HK-2 (cell line): ENCODE data around the gene RPS28.
A peak's percentile ranks its signal among the peaks of the same experiment; 100 is the strongest.
"Not testable (repeated sequence)": the region's sequence is repeated elsewhere in the genome, so short reads cannot be mapped to it uniquely, and the experiment has no call there.

Source experiments
- DNase-seq: peaks from one replicate; pipeline ENCODE4 v3.0.0-alpha.2; 2018; ENCODE audit not compliant: unreplicated experiment

Gene RPS28

DNA sequence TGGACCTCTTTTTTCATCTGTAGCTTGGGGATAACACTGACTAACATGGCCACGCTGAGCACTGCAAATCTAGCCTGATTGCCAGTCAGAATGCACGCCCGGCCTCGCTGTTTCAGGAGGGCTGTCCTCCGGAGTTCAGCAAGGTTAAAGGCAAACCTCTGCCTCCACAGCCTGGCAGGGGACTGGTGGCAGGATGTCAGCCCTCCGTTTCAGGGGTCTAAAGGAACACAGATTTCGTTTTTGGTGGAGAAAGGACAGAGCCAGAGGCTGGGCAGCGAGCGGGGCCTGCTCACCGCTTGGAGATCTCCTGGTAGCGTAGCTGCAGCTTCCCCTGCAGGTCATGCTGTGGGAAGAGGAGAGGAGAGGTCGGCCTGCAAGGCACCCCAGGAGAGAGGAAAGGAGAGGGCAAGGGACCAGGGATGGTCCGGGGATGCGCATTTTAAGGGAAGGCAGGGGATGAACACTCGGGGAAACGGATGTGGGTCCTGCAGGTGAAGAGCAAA, 681 bp upstream of the RPS28 start:
- peak; percentile 38 for DNase-seq

GRCh38 chr19:8321986-8322637, 816 bp downstream of the RPS28 start:
- DNase-seq: no peak

DNA sequence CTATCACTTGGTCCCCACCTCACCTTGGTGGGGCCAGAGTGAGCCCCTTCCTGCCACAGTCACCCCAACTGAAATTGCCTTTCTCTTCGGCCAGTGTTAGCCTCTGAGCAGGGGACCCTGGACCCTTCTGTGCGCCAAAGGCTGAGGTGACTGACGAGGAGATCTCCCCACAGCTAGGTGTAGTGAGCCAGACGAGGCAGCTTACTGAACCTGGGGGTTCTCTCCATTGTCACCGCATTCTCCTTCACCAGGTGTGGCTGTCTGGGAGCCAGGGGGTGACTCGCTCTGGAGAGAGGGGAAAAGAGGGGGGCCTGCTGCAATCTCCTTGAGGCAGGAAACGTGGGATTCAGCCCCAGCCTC, 1.3 kb downstream of the RPS28 start:
- no peak for DNase-seq

- no peak for DNase-seq
Measured at GRCh38 chr19:8323781-8324185, 2.5 kb downstream of the RPS28 start.

DNA sequence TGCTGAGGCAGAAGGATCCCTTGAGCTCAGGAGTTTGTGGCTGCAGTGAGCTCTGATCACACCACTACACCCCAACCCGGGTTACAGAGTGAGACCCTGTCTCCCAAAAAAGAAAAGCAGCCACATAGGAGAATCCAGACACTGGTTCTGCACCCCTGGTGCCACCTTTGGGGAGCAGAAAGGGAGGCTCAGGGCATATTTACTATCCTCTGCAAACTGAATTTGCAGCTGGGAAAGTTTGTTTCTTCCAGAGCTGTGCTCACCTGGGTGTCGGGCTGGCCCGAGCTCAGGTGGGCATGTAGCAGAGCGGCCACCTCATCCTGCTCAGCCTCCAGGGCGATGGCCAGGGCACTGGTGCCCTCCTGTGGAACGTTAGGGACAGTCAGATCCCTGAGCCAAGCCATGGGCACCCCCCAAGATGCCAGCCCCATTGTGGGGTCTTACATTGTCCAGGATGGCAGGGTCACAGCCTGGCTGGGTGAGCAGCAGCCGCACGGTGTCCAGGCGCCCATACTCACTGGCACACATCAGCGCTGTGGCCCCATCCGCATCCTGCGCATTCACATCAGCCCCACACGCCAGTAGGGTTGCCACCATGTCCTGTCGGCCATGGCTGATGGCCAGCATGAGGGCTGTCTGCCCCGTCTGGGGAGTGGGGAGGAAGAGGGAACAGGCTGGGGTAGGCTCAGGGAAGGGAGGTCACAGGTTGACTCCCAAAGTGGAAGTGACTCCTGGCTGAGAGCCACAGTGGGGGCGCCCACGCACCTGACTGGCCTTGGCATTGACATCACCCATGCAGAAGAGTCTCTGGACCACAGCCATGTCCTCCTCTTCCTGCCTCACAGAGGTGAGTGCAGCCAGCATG, 3.1 kb downstream of the RPS28 start:
- peak; percentile 28 for DNase-seq

DNA sequence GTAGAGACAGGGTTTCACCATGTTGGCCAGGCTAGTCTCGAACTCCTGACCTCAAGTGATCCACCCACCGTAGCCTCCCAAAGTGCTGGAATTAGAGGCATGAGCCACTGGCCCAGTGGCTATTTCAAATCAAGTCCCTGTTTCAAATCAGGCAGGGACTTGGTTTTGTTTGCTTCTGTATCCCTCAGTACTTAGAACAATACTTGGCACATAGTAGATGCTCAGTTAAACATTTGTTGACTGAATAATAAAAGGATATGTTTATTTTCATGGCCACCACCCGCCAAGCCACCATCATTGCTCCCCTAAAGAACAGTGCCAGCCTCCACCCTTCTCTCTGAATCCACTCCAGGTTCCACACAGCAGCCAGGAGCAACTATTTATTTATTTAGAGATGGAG, 4.2 kb downstream of the RPS28 start:
- no peak for DNase-seq

DNA sequence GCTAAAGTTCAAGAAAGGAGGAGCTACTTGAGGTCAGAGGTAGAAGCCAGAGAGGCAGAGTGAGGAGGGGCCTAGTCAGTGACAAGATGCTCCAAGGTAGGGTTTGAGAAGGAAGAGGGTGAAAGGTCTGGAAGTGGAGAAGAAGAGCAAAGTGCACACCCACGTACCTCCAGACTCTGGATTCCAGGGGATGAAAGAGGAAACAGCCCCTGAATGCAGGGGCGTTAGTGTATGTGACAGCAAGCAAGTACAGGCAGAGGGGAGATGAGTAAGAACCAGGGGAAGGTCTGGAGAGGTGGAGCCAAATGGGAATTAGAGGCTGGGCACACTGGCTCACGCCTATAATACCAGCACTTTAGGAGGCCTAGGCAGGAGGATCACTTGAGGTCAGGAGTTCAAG, 8.7 kb downstream of the RPS28 start:
- DNase-seq: no peak

DNA sequence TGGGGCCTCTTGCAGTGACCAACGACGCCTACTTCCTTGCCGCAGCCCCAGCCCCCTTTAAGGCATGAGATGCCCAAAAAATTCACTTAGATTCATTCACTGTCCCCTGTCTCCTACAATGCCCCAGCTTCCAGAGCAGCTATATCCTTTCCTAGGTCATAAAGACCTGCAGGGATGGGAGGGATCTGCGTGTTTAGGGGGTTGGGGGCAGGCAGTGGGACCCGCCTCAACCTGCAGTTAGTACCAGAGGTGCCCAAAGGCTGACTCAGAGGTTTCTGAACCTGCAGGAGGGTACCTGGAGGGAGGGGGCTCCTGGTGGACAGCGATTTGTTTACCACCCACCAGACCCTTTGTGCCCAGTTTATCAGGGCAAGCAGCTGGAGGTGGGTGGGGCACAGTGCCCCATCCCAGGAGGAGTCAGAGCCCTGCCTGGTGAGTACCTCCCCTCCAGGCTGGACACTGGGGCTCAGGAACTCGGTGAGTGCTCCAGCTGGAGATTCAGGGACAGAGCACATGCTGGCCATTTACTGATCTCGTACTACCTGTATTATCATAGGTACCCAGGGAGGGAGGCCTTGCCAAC, 10.1 kb downstream of the RPS28 start:
- no peak for DNase-seq

DNA sequence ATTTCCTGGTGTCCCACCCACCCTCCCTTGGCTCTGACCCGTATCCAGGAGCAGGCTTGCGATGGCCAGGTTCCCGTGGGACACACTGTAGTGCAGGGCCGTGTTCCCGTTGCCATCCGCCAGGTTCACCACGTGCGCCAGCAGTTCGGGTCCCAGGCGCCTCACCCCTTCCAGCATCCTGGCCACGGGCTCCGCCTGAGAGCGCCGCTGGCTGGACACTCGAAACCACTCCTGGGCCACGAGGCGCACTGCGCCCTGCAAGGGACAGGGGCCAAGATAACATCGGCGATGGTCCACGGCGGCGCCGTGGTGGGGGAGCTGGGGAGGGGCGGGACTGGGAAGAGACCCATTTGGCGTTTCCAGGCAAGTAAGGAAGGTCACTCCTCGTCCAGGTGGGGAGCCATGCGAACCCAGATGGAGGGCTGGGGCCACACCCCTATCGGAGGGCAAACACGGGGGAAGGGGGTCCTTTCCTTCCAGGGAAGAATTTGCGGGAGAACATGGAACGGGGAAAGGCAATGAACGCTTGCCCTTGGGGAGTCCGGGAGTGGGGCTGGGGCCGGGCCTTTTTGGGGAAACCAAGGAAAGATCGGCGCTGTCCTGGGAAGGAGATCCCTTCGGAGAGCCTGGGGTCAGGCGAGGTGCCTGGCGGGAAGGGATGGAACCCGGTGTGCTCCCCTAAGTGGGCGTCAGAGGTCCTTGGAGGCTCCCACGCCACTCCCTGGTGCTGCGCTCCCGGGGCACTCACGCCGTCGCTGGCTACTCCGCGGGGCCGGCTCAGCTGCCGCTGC, 11.9 kb downstream of the RPS28 start:
- no peak for DNase-seq

DNA sequence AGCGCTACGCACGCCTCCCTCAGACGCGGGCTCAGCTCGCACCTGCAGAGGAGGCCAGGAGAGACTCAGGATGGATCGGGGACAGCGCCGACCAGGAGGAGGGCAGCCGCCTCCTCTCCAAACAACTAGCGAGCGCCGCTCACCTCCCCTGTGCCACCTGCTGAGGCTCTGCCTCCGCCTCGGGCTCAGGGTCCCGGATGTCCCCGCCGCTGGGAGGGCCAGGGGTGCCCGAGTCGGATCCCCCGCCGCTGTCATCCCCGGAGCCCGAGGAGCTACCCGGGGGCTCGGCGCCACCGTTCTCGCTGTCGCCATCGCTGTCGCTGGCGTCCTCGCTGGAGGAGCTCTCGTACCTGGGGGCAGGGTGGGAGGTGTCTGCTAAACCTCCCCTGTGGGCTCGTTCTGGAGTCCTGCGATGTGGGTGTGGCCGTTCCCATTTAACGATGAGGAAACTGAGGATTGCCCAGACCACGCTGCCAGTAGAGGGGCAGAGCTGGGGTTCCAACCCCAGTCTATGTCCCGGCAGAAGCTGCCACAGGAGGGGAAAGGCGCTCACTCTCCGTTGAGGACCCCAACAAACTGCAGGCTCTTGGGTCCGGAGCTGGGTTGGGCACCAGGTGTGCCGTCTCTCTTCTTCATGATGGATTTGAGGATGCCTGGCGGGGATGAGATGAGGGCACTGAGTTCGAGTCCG, 12.6 kb downstream of the RPS28 start:
- no peak for DNase-seq

DNA sequence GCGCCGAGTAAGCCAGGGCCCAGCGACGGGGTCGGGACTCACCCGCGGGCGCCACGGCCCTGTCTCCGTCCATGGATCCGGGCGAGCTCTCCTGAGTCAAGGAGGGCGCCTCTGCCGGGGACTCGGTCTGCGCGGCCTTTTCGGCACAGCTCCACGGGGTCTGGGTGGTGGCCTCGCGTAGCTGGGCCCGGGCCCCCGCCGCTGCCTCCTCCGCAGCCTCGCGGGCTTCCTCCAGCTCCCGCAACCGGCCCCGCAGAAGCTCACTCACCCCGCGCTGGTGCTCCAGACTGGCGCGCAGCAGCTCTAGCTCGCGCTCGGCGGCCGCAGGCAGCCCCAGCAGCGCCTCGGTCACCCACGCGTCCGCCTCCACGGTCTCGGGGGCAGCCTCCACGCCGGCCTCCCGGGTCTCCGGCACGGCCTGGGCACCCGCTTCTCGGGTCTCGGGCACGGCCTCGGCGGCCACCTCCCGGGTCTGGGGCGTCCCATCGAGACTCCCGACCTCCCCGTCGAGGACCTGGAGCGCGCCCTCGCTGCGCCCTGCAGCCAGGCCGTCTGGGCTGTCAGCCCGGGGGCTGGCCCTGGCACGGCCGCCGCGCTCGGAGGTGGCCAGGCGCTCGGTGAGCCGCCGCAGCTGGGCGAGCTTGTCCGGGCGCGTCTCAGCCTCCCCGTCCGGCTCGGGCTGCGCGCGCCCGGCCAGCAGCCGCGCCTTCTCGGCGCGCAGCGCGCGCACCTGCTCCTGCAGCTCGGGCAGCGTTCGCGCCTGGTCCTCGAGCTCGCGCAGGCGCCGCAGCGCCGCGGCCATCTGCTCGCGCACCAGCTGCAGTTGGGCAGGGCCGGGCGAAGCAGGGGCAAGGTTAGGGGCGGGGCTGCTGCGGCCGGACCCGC, 13.4 kb downstream of the RPS28 start:
- peak; percentile 62 for DNase-seq

GRCh38 chr19:8335343-8336071, 14.2 kb downstream of the RPS28 start:
- DNase-seq: no peak

DNA sequence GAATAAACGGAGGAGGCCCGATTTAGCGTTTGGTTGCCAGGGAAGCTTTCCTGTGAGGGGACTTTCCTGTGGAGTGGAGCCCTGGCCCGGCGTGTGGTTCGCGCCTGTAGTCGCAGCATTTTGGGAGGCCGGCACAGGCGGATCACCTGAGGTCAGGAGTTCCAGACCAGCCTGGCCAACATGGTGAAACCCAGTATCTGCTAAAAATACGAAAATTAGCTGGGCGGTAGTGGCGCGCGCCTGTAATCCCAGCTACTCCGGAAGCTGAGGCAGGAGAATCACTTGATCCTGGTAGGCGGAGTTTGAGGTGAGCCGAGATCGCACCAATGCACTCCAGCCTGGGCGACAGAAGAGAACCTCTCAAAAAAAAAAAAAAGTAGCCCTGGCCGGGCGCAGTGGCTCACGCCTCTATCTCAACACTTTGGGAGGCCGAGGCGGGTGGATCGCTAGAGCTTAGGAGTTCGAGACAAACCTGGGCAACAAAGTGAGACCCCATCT, 14.8 kb downstream of the RPS28 start:
- DNase-seq: no peak

GRCh38 chr19:8336660-8337059, 15.4 kb downstream of the RPS28 start:
- DNase-seq: no peak

- DNase-seq: no peak
Measured at GRCh38 chr19:8337728-8338127, 16.4 kb downstream of the RPS28 start.

DNA sequence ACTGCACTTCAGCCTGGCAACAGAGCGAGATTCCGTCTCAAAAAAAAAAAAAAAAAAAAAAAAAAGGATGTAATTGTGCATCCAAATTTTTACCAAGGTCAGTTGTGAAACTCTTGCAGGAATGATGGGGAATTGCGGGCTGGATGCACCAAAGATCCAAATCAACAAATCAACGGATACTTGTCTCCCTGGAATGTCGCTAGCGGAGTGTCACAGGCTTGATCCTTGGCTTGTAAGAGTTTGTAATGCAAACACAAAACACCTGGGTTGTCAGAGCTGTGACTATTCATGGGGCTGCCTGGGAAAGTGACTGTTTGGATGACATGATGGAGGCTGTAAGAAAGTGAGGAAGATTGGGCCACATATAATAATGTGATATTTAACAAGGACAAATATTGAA, 17.5 kb downstream of the RPS28 start:
- no peak for DNase-seq

DNA sequence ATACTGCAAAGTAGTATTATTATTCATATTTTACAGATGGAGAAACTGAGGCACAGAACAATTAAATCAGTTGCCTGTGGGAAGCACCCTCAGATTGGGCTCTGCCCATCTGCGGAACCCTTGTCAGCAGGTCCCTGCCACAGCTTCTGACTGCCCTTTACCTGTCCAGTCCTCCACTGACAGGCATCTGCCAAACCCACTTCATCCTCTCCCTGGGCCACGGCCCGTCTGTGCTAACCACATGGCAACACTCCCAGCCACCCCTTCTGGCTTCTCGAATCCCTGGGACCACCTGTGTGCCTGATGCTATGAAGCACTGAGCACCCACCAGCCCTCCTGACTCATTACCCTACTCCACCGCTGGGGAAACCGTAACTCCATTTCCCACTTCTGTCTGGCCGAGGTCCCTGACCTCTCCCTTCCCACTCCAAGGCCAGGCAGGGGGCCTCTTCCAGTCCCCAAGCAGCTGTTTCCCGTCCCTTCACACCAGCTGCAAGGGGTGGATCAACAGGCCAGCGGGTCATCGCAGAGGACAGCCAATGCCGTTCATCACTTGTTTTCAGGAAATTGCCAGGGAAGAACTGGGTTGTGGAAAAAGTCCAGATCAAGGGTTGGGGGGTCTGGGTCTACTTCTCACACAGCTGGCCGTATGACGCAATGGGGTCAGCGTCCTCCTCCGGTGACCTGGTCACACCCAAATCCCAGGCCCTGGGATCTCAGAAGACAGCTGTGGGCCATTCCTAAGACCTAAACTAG, 19.2 kb downstream of the RPS28 start:
- no peak for DNase-seq

DNA sequence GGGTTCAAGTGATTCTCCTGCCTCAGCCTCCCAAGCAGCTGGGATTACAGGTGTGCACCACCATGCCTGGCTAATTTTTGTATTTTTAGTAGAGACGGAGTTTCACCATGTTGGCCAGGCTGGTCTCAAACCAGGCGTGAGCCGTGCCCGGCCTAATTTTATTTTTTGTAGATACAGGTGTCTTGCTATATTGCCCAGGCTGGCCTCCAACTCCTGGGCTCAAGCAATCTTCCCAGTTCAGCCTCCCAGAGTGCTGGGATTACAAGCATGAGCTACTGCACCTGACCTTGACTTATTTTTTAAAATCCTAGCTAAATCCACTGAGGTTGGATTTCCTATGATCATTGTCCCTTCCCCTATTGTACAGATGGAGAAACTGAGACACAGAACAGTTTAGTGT, 20.2 kb downstream of the RPS28 start:
- not testable (repeated sequence) for DNase-seq

- no peak for DNase-seq
Measured at GRCh38 chr19:8342316-8342683, 21.0 kb downstream of the RPS28 start.
